GM19035 (cell line): ENCODE measurements around the gene NEDD4L.

ENCODE experiments used
- ATAC-seq: cut with Tn5 transposase; IDR thresholded peaks from one replicate; pipeline ENCODE4 v1.9.1; 2021; ENCODE audit not compliant: unreplicated experiment

The NEDD4L gene

DNA sequence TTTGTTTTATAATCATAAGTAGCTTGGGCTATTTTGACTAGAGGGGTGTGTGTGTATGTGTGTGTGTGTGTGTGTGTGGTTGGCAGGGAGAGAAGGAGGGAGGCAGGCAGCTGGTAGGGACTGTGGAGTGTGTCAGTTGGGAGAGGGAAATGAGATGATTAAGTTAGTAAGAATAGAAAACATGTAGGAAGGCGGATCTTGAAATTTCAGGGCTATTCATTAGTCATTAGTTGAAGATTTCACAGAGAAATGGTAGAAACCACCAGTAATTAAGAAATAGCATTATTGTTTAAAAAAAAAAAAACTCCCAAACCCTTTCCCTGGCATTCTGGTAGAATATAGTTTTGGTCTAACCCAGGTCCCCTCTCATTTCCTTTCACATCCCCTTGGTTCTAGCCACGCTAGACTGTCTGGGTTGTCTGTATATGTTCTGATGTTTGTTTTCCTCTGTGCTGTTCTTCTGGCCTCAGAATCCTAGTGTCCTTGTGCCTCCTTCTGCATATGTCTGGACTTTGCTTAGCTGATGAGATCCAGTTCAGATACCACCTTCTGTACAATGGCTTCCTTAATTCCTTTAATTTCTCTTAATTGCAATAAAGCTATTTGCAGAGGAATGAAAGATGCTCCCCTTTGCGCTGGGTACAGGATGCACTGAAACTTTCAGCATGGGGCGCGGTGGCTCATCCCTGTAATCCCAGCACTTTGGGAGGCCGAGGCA, 161.6 kb downstream of the NEDD4L start:
- ATAC-seq: no peak

DNA sequence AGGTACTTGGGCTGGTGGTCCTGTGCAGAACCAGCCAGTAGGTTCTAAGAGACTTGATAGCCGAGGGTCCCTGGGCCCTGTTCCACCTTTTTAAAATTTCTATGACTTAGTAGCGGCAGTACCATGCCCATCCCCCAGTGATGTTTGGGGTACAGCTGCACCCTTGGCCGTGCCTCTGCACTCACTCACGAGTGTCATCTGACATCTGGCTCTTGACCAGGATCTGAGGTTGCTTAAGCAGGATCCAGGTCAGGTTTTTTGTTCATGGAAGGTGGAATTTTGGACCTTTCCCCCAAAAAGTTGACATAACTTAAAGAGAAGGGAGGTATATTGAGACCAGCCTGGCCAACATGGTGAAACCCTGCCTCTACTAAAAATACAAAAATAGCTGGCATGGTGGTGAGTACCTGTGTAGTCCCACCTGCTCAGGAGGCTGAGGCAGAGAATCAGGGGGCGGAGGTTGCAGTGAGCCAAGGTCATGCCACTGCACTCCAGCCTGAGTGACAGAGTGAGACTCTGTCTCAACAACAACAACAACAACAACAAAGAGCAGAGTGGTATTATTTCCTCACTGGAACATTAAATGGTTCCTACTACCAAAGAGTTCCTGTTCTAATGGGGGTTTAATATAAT, 163.6 kb downstream of the NEDD4L start:
- ATAC-seq: no peak

DNA sequence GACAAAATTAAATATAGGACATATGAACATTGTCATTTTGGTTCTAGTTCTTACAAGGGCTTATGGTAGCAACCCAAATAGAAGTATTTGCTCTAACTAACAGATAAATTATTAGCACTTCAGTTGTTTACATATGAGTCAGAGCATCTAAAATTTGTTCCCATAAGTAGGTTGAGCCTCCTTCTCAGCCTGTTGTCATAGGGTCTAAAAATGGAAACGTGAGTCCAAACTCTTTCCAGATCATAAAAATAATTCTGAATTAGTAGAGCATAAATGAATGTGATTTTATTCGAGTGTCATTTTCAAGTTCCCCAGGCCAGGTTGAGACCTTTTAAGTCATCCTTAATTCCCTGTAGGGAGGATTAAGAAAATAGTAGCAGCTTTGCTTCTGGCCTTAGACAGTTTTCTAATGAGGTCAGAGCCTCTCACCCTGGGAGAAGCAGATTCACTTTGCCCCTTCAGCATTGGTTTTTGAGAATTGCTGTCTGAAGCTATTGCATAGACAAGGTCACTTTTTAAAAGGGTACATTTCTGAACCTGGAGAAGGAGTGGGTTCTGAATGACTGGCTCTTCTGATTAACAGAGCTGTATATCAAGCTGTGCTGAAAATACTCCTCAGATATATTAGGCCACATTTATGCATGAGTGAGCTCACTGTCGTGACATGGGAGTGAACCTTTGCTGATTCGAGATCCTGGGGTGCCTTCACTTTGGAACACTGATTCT, 164.3 kb downstream of the NEDD4L start:
- no peak for ATAC-seq

DNA sequence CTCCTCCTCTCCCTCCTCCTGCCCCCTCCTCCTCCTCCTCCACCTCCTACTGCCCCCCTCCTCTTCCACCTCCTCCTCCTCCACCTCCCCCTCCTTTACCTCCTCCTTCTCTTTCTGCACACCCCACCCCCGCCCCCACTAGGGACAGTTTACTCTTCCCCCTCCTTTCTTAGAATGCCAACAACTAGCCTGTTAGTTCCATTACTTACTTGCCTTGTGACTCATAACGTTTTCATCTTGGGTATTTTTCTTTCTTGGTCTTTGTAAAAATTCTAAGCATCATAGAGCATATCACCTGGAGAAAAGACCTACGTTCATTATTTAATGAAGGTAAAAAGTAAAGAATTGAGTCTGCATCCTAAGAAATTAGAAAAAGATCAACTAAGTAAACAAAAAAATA, 165.3 kb downstream of the NEDD4L start:
- ATAC-seq: no peak

DNA sequence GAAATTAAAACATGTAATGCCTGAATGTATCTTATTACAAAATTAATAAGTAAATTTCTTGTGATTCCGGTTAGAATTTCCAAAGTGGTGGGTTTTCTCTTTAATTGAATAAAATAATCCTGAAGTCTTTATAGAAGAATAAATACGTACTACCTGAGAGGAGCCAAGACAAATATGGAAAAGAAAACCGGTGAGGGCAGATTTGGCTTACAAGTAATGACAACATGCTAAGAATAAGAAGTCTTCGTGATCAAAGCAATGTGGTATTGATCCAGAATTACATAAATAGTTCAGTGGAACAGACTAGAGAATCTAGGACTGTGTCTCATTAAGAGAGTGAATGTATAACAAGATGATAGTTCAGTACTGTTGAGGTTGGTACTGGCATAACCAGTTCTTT, 167.5 kb downstream of the NEDD4L start:
- ATAC-seq: no peak

DNA sequence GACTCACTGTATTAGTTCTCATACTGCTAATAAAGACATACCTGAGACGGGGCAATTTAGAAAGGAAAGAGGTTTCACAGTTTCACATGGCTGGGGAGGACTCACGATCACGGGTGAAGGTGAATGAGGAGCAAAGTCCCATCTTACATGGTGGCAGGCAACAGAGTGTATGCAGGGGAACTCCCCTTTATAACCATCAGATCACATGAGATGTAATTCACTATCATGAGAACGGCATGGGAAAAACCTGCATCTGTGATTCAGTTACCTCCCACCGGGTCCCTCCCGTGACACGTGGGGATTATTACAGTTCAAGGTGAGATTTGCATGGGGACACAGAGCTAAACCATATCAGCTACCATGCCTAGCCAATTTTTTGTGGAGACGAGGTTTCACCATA, 168.2 kb downstream of the NEDD4L start:
- ATAC-seq: peak; percentile 44

DNA sequence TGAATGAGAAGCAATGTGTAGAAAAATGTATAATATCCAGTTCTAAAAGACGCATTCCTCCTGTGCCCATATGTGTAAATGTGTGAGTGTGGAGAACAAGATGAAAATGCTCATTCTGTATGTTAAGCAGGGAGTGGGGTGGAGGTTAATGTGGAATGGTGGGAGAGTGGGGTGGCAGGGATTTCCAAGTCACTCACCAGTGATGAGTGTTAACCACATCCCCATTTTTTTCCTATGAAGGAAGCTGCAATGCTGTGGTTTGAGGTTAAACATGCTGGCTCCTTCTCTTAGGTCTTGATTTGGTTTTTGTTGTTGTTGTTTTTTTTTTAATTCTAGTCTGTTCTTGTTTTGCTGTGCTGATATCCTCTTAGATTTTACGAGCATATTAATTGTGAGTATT, 169.4 kb downstream of the NEDD4L start:
- ATAC-seq: no peak

DNA sequence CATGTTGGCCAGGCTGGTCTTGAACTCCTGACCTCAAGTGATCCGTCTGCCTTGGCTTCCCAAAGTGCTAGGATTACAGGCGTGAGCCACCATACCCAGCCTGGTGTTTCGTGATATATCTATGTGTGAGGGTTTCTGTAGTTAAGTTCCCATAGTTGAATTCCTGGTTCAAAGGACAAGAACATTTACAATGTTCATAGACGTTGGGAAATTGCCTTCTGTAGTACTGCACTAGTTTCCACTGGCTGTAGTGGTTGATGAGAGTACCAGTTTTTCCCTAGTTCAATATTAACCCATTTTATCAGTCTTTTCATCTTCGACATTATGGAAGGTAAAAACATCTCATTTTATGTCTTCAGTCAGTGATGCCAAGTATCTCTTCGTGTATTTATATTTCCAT, 171.0 kb downstream of the NEDD4L start:
- no peak for ATAC-seq

DNA sequence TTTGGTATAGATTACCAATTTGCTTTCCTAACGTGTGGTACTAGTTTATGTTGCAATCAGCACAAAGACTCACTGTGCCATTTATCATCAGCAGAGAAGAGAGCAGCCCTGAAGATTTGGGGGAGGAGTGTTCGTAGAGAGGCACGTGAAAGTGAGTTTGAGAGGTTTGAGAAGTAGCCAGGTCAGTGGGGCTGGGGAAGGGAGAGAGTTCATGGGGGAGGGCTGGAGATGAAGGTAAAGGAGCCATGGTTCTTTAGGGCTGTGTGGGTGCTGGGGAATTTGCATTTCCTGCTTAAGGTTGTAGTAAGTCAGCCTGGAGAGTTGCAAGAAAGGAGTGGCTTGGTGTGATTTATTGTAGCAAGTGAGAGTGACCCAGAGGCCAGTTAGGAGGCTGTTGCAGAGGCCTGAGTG, 172.1 kb downstream of the NEDD4L start:
- ATAC-seq: peak; percentile 49

DNA sequence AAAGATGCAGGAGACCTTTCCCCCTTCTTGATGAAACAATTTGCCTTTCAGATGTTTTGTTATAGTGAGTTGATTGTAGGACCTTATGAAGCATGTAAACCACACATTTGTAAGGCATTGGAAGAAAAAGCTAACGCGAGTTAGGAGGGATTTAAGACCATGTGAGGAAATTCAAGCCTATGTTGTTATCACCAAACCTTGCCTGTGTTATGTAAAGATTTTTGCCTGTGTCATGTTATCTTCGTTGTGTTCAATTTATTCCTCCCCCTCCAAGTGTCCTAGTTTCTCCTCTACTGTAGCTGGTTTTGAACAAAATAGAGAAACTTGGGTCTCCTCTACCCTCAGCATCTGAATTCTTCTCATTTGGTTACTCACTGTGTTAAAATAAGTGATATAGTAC, 173.0 kb downstream of the NEDD4L start:
- ATAC-seq: no peak

DNA sequence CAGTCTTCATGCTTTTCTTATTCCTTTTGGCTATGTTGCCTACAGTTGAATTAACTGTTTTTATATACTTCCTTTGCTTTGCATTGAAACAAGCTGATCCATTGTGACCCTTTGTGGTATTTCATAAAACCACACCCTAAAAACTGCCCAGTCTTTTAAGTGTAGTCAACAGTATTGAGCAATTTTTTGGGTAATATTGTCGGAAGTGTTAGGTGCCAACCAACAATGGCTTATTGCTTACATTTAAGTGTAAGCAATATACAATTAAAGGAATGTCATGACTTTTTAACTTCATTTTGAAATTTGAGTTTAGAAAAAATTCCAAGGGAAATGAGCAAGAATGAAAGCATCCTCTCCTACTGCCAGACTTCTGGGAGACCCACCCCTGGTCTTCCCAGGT, 174.1 kb downstream of the NEDD4L start:
- ATAC-seq: no peak

DNA sequence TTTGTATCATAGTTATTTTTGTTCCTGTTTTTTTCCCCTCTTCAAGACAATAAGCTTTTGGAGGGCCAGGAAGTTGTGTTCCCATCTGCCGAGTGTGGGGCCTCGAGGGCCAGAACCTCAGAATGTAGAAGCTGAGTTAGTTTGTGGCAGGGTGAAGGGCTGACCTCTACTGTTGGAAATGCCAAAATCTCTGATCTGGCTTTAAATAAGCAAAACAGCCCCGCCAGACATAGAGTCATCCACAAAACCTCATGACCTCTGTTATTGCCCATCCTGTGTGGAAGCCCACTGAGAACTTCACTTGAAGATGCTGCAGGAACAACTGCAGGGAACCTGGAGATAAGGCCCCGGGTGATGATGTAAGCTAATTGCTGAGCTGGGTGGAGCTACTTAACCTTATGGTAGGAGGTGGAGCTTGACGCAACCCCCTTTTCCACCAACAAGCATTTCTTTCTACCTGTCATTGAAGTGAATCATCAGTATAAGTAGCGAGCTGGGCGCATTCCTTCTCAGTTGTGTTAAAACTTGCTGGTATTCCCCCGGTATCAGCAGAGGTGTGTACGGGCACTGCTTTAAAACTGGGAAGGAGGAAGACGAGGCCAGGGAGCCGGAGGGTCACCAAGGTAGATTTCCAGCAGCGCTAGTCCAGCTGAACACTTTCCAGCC, 177.2 kb downstream of the NEDD4L start:
- ATAC-seq: no peak

DNA sequence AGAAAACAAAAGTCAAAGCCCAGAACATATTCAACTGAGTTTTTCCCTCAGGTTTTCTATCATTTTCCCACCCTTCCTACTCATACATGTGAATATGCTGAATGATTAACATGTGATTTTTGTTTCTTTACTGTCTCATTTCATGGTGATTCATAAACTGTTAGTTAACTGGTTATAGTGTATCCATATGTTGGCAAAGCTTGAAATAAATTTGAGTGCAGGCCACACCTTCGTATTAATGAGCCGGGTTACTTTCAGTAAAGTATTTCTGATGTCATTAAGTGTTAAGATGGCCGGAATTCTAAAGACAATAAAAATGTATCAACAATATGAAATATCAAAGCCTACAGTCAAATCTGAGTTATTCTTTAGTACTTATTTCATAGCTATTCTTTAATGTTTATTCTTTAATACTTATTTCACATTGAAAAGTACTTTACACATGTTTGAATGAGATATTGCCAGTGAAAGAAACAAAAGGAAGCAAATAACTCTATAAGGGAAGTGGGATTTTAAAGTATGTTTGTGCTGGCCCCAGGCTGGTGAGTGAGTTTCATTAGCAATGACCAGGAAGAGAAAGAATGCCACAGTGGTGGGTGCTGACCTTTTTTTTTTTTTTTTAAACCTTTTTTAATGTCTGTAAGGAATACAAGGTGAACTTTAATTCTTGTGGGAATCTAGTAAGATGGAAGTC, 178.6 kb downstream of the NEDD4L start:
- ATAC-seq: no peak

DNA sequence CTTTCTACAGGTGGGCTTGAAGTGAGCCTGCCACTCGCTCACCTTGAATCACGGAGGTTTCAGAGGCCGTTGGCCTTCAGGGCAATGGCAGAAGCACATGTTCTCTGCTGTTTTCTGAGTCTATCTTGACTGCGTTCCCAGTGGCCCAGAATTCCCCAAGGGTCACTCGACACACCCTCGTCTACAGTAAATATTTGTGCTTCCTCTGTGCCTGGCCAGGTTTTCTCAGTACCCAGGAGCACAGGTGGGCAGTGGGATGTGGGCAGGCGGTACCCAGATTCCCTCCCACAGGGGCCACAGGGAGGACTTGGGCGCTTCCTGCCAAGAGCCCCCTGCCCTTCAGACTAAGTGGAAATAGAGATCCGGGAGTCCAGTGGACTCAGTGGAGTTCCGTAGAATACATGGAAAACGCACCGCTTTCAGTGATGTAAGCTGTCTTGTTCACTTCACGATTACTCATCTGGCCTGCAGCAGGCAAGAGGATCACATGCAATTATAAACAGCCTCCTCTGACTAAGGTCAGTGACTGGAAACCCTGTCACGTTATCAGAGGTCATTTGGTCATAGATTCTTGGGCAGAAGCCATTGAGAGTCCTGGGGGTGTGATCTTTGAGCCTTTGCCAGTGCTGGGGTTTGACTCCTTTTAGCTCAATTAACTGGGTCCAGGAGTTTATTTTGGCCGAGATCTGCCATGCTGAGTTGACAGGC, 179.8 kb downstream of the NEDD4L start:
- ATAC-seq: peak; percentile 49

DNA sequence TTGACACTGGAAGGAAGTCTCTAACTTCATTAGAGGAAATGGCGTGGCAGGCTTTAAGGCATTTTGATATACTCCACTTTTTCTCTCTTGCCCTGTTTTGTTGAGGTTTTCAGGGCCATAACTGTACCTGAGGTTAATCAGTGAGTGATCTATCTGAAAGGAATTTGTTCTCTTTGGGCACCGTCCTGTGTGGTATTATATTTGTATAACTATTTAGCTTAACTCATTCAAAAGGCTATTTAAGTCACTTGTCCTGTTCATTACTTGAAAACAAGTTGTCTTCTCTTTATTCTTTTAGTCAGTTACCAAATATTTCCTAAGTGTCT, 180.4 kb downstream of the NEDD4L start:
- no peak for ATAC-seq

DNA sequence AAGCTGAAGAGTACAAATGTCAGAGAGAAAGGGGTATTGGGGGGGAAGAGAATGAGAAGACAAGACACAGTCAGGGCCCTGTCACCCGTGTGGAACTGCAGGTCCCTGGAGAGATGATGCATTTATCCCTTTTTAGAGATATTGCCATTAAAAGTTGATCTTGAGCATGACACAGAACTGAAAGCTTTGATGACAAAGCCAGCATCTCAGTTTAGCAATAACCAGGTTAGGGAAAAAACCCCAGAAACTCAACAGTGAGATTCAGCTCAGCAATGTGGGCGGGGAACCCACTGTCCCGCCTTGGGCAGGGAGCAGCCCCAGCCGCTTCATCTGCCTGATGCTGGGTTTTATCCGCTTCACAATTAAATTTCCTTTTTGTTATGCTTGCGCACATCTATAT, 181.1 kb downstream of the NEDD4L start:
- ATAC-seq: peak; percentile 75

DNA sequence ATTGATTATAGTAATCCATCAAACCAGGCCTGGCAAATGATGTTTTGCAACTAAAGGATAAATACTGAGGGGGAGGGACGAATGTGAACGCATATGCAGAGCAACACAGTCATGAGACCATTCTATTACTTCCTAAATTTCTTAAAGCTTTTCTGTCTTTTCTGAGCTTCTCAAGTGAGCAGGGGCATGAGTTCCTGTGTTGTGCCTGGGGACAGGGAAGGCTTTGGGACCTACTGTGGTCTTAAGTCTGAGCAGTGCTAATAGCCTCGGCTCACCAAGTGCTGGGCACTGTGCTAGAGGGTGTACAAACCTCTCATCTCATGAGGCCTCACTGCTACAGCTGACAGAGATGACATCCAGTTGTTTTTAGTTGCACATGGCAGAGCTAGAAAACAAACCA, 182.4 kb downstream of the NEDD4L start:
- ATAC-seq: no peak

DNA sequence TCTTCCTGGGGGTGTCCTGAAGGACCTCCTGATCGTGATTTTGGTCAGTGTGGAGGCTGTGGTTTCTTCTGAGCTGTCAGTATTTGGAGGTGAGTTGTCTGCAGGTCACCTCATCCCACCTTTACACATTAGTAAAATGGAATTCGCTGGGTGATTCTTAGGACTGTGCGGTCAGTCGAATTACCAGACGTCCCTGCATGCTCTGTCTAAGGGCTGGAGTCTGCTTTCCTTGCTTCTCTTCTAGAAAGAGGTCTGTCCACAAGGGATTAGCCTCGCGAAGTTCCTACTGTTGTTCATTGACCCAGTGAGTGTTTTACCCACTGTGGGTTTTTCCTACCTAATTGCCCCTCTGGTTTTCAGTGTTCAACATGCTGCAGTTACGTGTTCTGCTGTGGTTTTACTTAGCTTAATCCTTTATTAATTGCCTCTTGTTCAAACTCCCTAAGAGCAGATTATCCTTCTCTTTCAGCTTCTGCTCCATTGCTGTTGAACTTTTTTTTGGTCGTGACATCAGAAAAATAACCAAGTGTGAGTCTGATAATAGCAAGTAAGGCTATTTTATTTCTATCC, 183.4 kb downstream of the NEDD4L start:
- ATAC-seq: no peak

DNA sequence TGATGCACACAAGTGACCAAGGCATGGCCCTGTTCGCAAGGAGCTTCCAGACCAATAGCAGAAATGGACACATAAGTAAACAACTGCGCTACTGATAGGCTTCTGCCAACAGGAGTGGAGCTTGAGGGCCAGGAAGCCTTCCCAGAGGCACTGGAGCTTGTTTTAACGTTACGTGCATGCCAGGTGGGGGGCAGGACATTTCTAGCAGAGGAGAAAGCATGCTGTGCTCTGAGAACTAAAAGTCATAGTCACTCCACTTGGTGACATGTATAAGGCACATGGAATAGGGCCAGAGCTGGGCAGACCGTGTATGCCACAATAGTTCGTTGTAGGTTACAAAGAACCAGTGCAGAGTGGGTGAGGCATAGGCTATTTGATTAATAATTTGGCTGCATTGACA, 184.2 kb downstream of the NEDD4L start:
- ATAC-seq: no peak

DNA sequence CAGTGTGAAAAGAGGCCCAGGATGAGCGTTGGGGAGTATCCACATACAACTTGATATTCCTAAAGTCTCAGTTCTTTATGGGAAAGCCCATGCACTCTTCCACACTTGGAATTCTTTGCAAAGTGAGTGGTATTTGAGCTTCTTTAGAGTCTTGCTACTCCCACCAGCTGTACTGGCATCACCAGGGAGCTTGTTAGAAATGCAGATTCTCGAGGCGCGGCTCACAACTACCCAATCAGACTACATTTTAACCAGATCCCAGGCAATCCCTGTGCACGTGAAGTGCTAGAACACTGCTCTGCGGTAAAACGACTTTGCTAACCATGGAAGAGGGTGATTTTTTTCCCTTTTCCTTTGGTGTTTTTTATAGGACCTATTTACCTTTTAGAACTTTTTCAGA, 184.7 kb downstream of the NEDD4L start:
- ATAC-seq: no peak
